Fibroblast of mammary gland (primary cell): ENCODE measurements around the gene ST8SIA5.

Experiments
- DNase-seq: peaks from one replicate; pipeline ENCODE4 v3.0.0-alpha.2; 2010; ENCODE audit warnings: low read depth
- H3K4me3 ChIP-seq: 2 replicates; pipeline ENCODE4 v1.5.1; 2011; ENCODE audit warnings: low read depth, mild to moderate bottlenecking, low read length, moderate library complexity; ENCODE audit not compliant: control insufficient read depth
- CTCF ChIP-seq: conservative IDR thresholded peaks from 2 replicates; pipeline ENCODE4 v1.5.1; 2011; ENCODE audit warnings: low read depth, low read length, inconsistent platforms; ENCODE audit not compliant: control insufficient read depth, insufficient read depth

The ST8SIA5 gene

GRCh38 chr18:46740046-46740445, 16.8 kb downstream of the ST8SIA5 start:
- no peak overlapping the region for H3K4me3 ChIP-seq
- no peak for TF ChIP-seq CTCF
- no peak for DNase-seq

GRCh38 chr18:46738491-46738890, 18.4 kb downstream of the ST8SIA5 start:
- no peak for TF ChIP-seq CTCF
- no peak overlapping the region for H3K4me3 ChIP-seq
- no peak for DNase-seq

GRCh38 chr18:46736736-46737135, 20.1 kb downstream of the ST8SIA5 start:
- no peak for TF ChIP-seq CTCF
- H3K4me3 ChIP-seq = no peak overlapping the region
- no peak for DNase-seq

- no peak overlapping the region for H3K4me3 ChIP-seq
- DNase-seq = no peak
- TF ChIP-seq CTCF = no peak
These were observed 20.7 kb downstream of the ST8SIA5 start for GRCh38 chr18:46736135-46736534.

- H3K4me3 ChIP-seq = no peak overlapping the region
- TF ChIP-seq CTCF = no peak
- DNase-seq = no peak
These were observed 21.9 kb downstream of the ST8SIA5 start for GRCh38 chr18:46734981-46735380.

- no peak for DNase-seq
- TF ChIP-seq CTCF = no peak
- H3K4me3 ChIP-seq = no peak overlapping the region
These were observed 23.0 kb downstream of the ST8SIA5 start for GRCh38 chr18:46733872-46734271.

- no peak overlapping the region for H3K4me3 ChIP-seq
- DNase-seq = no peak
- TF ChIP-seq CTCF = no peak
These were observed 24.1 kb downstream of the ST8SIA5 start for GRCh38 chr18:46732801-46733200.
